GM23248 (cell line): ENCODE results near the gene ELMO3. TPM values are rescaled to one million over a fixed set of nuclear protein-coding genes. Genes with fewer than 3 reads are reported as not detected.

ENCODE experiments used
- DNase-seq: peaks from one replicate; pipeline ENCODE4 v3.0.0-alpha.2; 2015
- H2AFZ ChIP-seq: fragments of 200-600 bp; sonication (generic); 2 replicates; pipeline ENCODE4 v1.6.1; 2016; ENCODE audit warnings: antibody characterized with exemption
- H3F3A ChIP-seq: fragments of 200-600 bp; sonication (generic); 2 replicates; pipeline ENCODE4 v1.6.1; 2016; ENCODE audit warnings: mild to moderate bottlenecking, antibody characterized with exemption, mixed run types; ENCODE audit not compliant: insufficient read depth
- H3K27ac ChIP-seq: fragments of 200-600 bp; sonication (generic); 2 replicates; pipeline ENCODE4 v1.5.1; 2016; ENCODE audit warnings: mild to moderate bottlenecking
- H3K27me3 ChIP-seq: fragments of 200-600 bp; sonication (generic); replicated peaks from 2 replicates; pipeline ENCODE4 v1.6.1; 2016; ENCODE audit warnings: mild to moderate bottlenecking; ENCODE audit not compliant: insufficient read depth
- H3K36me3 ChIP-seq: fragments of 200-600 bp; sonication (generic); 2 replicates; pipeline ENCODE4 v1.6.1; 2016; ENCODE audit warnings: low read depth, mild to moderate bottlenecking
- H3K4me1 ChIP-seq: fragments of 200-600 bp; sonication (generic); 2 replicates; pipeline ENCODE4 v1.6.1; 2016; ENCODE audit warnings: mild to moderate bottlenecking; ENCODE audit not compliant: insufficient read depth
- H3K4me2 ChIP-seq: fragments of 200-600 bp; sonication (generic); one replicate; pipeline ENCODE4 v1.6.1; 2016; ENCODE audit warnings: mild to moderate bottlenecking; ENCODE audit not compliant: unreplicated experiment
- H3K4me3 ChIP-seq: fragments of 200-600 bp; sonication (generic); 2 replicates; pipeline ENCODE4 v1.5.1; 2016; ENCODE audit warnings: mild to moderate bottlenecking
- H3K79me2 ChIP-seq: fragments of 200-600 bp; sonication (generic); 2 replicates; pipeline ENCODE4 v1.6.1; 2016; ENCODE audit warnings: mild to moderate bottlenecking; ENCODE audit not compliant: insufficient read depth
- H3K9ac ChIP-seq: fragments of 200-600 bp; sonication (generic); 2 replicates; pipeline ENCODE4 v1.6.1; 2016; ENCODE audit warnings: mild to moderate bottlenecking
- H3K9me2 ChIP-seq: fragments of 200-600 bp; sonication (generic); 2 replicates; pipeline ENCODE4 v1.6.1; 2016; ENCODE audit warnings: mixed run types, mild to moderate bottlenecking, moderate library complexity; ENCODE audit not compliant: insufficient read depth
- H3K9me3 ChIP-seq: fragments of 200-600 bp; sonication (generic); one replicate; pipeline ENCODE4 v1.6.1; 2017; ENCODE audit warnings: low read depth
- H4K20me1 ChIP-seq: fragments of 200-600 bp; sonication (generic); 2 replicates; pipeline ENCODE4 v1.6.0; 2016; ENCODE audit not compliant: insufficient read depth
- EZH2 ChIP-seq: fragments of 200-600 bp; sonication (generic); IDR thresholded peaks from 2 replicates; pipeline ENCODE4 v1.6.1; 2018; ENCODE audit warnings: antibody characterized with exemption, mild to moderate bottlenecking; ENCODE audit not compliant: insufficient read depth, poor library complexity, severe bottlenecking
- EZH2phosphoT487 ChIP-seq: fragments of 200-600 bp; sonication (generic); IDR thresholded peaks from 2 replicates; pipeline ENCODE4 v1.6.1; 2018; ENCODE audit warnings: antibody characterized with exemption, moderate library complexity, mild to moderate bottlenecking, low read depth; ENCODE audit not compliant: insufficient read depth
- WGBS, 2 experiments: methylation state at CpG; one replicate each; pipeline ENCODE4 v1.1.6; 2015 to 2017; ENCODE audit warnings: low lambda C conversion rate in 2 of 2, low coverage in 1 of 2; ENCODE audit errors: missing lambda C conversion rate in 2 of 2; 5-methylcytosine and 5-hydroxymethylcytosine counted together
- in situ Hi-C: fragments of 300-500 bp; cut with MboI; formaldehyde crosslinking; loops from 2 replicates; pipeline ENCODE4 v1.15.0; 2020
- polyA plus RNA-seq: library from polyadenylated mRNA; unstranded; fragments of >200 nt; fragmentation: Nextera tagmentation; extraction: Ambion mirVana; gene quantifications from 2 replicates; pipeline ENCODE4 v1.2.1, GENCODE V29; 2016
- total RNA-seq: library from RNA; depleted of rRNA; stranded (reverse); fragments of >200 nt; shearing (Covaris generic); gene quantifications from 2 replicates; pipeline ENCODE4 v1.2.3, GENCODE V29; 2014; rRNA removed

ELMO3 gene, protein sequence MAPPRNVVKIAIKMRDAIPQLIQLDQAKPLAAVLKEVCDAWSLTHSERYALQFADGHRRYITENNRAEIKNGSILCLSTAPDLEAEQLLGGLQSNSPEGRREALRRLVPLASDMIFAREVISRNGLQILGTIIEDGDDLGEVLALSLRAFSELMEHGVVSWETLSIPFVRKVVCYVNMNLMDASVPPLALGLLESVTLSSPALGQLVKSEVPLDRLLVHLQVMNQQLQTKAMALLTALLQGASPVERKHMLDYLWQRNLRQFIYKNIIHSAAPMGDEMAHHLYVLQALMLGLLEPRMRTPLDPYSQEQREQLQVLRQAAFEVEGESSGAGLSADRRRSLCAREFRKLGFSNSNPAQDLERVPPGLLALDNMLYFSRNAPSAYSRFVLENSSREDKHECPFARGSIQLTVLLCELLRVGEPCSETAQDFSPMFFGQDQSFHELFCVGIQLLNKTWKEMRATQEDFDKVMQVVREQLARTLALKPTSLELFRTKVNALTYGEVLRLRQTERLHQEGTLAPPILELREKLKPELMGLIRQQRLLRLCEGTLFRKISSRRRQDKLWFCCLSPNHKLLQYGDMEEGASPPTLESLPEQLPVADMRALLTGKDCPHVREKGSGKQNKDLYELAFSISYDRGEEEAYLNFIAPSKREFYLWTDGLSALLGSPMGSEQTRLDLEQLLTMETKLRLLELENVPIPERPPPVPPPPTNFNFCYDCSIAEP
- total RNA-seq (1.5 and 1.6 TPM in 2 replicates), polyA plus RNA-seq (0.10 TPM in 1 of 2 replicates, not detected in the other)

- WGBS, 2 experiments: 47 to 55% methylated on average over 26 to 61 of the region's 61 CpGs
- in situ Hi-C loops: no loop called here
- Histone ChIP-seq H3K9me3 (no peaks in the 10 kb centered on the region), H3K79me2 (peaks cover 17% of the 10 kb centered on the region), H3K4me3 (no peak within 1 kb of the TSS), H3K4me2 (no peak within 1 kb of the TSS), H3F3A (peaks cover 10% of the 10 kb centered on the region; the same call in 1 of the 2 replicates), H3K9ac (no peak within 1 kb of the TSS), H2AFZ (no peak within 1 kb of the TSS), H3K27ac (no peak within 1 kb of the TSS), H3K36me3 (peaks cover 21% of the 10 kb centered on the region; the same call in 1 of the 2 replicates), H3K27me3 (no peaks in the 10 kb centered on the region), H3K4me1 (no peaks in the 10 kb centered on the region), H3K9me2 (no peaks in the 10 kb centered on the region), H4K20me1 (no peaks in the 10 kb centered on the region)
- peak; percentile 35 for DNase-seq
- TF ChIP-seq EZH2 (no peak), EZH2phosphoT487 (no peak)
Observed at GRCh38 chr16:67199011-67199807, at the start of gene ELMO3. Gene ELMO3, plus strand, starts transcription at chr16:67199131. Its CDS starts 196 bp downstream, at chr16:67199327.

DNA sequence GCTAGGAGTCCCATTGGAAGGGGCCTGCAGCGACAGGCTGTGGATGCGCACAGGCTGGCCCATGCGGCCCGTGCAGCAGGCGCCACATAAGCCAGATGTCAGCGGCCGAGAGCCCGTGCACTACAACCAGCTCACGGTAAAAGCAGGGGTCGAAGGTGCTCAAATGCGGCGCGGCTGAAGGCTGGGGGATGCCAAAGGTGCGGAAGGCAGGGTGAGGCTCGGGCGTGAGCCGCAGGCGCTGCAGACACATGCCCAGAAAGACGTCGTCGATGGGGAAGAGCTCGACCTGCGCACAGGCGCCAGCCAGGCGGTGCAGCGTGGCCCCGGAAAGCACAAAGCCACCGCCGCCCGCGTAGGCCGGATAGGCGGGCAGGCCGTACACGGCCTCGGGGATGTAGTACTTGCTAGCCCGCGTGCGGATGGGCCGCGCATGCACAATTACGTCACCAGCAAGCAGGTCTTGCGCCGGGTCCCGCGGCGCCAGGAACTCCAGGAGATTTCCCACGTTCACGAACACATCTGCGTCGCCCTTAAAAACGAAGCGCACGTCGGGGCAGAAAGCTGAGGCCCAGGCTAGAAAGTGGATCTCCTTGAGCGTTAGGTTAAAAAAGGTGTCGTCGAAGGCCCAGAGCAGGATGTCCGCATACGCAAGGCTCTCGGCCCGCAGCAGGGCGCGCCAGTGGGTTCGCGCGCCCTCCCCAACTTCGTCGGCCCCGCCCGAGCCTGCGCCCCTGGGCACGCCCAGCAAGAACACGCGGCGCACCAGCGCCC, 49.5 kb upstream of the ELMO3 start:
- DNase-seq: no peak
- Histone ChIP-seq H3K4me2 (peak overlapping the region; percentile 70), H3K27ac (peak overlapping the region; percentile 94; the same call in 1 of the 2 replicates), H3K4me3 (peak overlapping the region; percentile 82), H3K9me3 (no peaks in the 10 kb centered on the region), H3F3A (peaks cover 38% of the 10 kb centered on the region), H4K20me1 (no peaks in the 10 kb centered on the region), H3K9me2 (no peaks in the 10 kb centered on the region), H3K79me2 (peaks cover 13% of the 10 kb centered on the region; the same call in 1 of the 2 replicates), H3K27me3 (no peaks in the 10 kb centered on the region), H3K36me3 (peaks cover 3% of the 10 kb centered on the region; the same call in 1 of the 2 replicates), H3K4me1 (0 out of 2 replicates have a peak, but pooled peaks cover 5% of the 10 kb centered on the region), H3K9ac (peak overlapping the region; percentile 98; the same call in 1 of the 2 replicates), H2AFZ (no peak overlapping the region)
- in situ Hi-C loops: loop anchor here (25.0 kb wide), 1 partner anchor 187 kb away; the partner anchor contains the start of gene CES3
- WGBS, 2 experiments: 89 to 91% methylated on average over 75 to 76 of the region's 77 CpGs
- TF ChIP-seq EZH2phosphoT487 (no peak), EZH2 (no peak)

DNA sequence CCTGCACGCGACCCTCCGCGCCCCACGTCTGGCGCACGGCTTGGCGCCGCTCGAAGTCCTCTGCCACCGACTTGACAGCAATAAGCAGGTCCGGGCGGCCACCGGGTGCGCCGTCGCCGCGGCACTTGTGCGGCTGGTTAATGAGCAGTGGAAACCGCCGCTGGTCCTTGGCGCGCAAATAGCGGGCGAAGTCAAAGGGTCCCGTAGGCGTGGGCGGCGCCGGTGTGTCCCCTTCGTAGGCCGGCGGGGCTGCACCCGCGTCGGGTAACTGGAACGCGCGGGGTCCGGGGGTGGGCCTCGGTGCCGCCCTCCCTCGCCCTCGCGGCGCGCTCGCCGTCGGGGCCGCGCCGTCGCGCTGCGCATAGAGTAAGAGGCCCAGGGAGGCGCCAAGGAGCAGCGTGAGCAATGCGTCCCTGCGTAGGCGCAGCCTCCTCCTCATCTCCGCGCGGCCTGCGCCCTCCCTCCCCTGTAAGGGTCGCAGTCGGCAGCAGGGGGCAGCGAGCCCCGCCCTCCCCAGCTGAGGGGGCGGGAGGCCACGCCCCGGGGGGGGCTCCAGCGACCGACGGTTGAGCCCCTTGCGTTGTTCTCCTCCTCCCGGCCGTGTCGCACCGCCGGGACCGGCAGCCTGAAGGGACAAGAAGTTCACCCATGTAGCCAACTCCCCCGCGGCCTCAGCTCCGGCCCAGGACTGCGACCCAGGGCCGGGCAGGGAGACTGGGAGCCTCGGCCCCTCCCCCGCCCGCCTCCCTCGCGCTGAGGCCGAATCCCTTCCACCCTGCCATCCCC, 48.7 kb upstream of the ELMO3 start:
- Histone ChIP-seq H4K20me1 (no peaks in the 10 kb centered on the region), H2AFZ (peak overlapping the region; percentile 71), H3F3A (peaks cover 38% of the 10 kb centered on the region), H3K4me2 (peak overlapping the region; percentile 70), H3K27me3 (no peaks in the 10 kb centered on the region), H3K4me1 (0 out of 2 replicates have a peak, but pooled peaks cover 5% of the 10 kb centered on the region), H3K9ac (peak overlapping the region; percentile 98), H3K4me3 (peak overlapping the region; percentile 82), H3K36me3 (no peaks in the 10 kb centered on the region; the same call in 1 of the 2 replicates), H3K27ac (peak overlapping the region; percentile 94), H3K79me2 (peaks cover 13% of the 10 kb centered on the region; the same call in 1 of the 2 replicates), H3K9me3 (no peaks in the 10 kb centered on the region), H3K9me2 (no peaks in the 10 kb centered on the region)
- in situ Hi-C loops: loop anchor here (25.0 kb wide), 1 partner anchor 188 kb away; the partner anchor contains the start of gene CES3
- TF ChIP-seq EZH2 (no peak), EZH2phosphoT487 (no peak)
- DNase-seq: peak; percentile 90
- 26 to 46% methylated on average over 16 to 64 of the region's 94 CpGs for WGBS, 2 experiments
